ENCODE results near the gene TMEM94.

Gene TMEM94

GRCh38 chr17:75498726-75499213, 42.3 kb downstream of the TMEM94 start:
- no peak for DNase-seq

- no peak for DNase-seq
Measured at GRCh38 chr17:75499313-75500022, 43.0 kb downstream of the TMEM94 start.

- DNase-seq: no peak
Measured at GRCh38 chr17:75500419-75501216, 44.2 kb downstream of the TMEM94 start.

GRCh38 chr17:75501378-75502071, 45.1 kb downstream of the TMEM94 start:
- no peak for DNase-seq

GRCh38 chr17:75502072-75502720, 45.8 kb downstream of the TMEM94 start:
- DNase-seq: no peak

- DNase-seq: no peak
Measured at GRCh38 chr17:75502721-75503329, 46.4 kb downstream of the TMEM94 start.

GRCh38 chr17:75503337-75503950, 47.0 kb downstream of the TMEM94 start:
- DNase-seq: no peak

GRCh38 chr17:75503976-75504346, 47.5 kb downstream of the TMEM94 start:
- peak; percentile 21 for DNase-seq

GRCh38 chr17:75504347-75505151, 48.1 kb downstream of the TMEM94 start:
- DNase-seq: peak; percentile 47

GRCh38 chr17:75505152-75505409, 48.6 kb downstream of the TMEM94 start:
- no peak for DNase-seq

- no peak for DNase-seq
Measured at GRCh38 chr17:75505640-75506039, 49.2 kb downstream of the TMEM94 start.

GRCh38 chr17:75506134-75506533, 49.7 kb downstream of the TMEM94 start:
- no peak for DNase-seq

- no peak for DNase-seq
Measured at GRCh38 chr17:75506888-75507287, 50.5 kb downstream of the TMEM94 start.

- DNase-seq: no peak
Measured at GRCh38 chr17:75507733-75508719, 51.6 kb downstream of the TMEM94 start.

- DNase-seq: no peak
Measured at GRCh38 chr17:75508931-75509361, 52.5 kb downstream of the TMEM94 start.

- DNase-seq: no peak
Measured at GRCh38 chr17:75509528-75510258, 53.3 kb downstream of the TMEM94 start.

GRCh38 chr17:75511270-75511609, 54.8 kb downstream of the TMEM94 start:
- no peak for DNase-seq

- DNase-seq: no peak
Measured at GRCh38 chr17:75511610-75512575, 55.5 kb downstream of the TMEM94 start.

Measured in CD4-positive, alpha-beta T cell treated with Interleukin-17A for 1 hour (primary cell).